CD4-positive, alpha-beta T cell treated with Interleukin-15 for 4 hours (primary cell): ENCODE data around the gene CCDC88A.

ENCODE experiments used
- DNase-seq: peaks from one replicate; pipeline ENCODE4 v3.0.0-alpha.2; 2020; ENCODE audit warnings: low spot score

Gene CCDC88A

GRCh38 chr2:55422876-55423665 is 3.4 kb upstream of the CCDC88A start:
- no peak for DNase-seq

- DNase-seq = no peak
Measured at GRCh38 chr2:55421326-55421725, 1.7 kb upstream of the CCDC88A start.

- DNase-seq = no peak
Measured at GRCh38 chr2:55420871-55421270, 1.2 kb upstream of the CCDC88A start.

GRCh38 chr2:55420439-55420725 is 726 bp upstream of the CCDC88A start:
- no peak for DNase-seq

- no peak for DNase-seq
Measured at GRCh38 chr2:55419233-55419678, 400 bp downstream of the CCDC88A start.

- DNase-seq = no peak
Measured at GRCh38 chr2:55418512-55419232, 984 bp downstream of the CCDC88A start.

GRCh38 chr2:55418072-55418471 is 1.6 kb downstream of the CCDC88A start:
- no peak for DNase-seq

GRCh38 chr2:55416786-55417568 is 2.7 kb downstream of the CCDC88A start:
- no peak for DNase-seq

GRCh38 chr2:55415300-55415699 is 4.4 kb downstream of the CCDC88A start:
- DNase-seq = no peak

GRCh38 chr2:55408918-55409868 is 10.5 kb downstream of the CCDC88A start:
- no peak for DNase-seq

GRCh38 chr2:55408098-55408882 is 11.4 kb downstream of the CCDC88A start:
- no peak for DNase-seq

GRCh38 chr2:55405116-55405515 is 14.5 kb downstream of the CCDC88A start:
- DNase-seq = no peak

- no peak for DNase-seq
Measured at GRCh38 chr2:55403256-55403998, 16.2 kb downstream of the CCDC88A start.

- DNase-seq = no peak
Measured at GRCh38 chr2:55401124-55401523, 18.5 kb downstream of the CCDC88A start.

- DNase-seq = no peak
Measured at GRCh38 chr2:55400332-55400731, 19.3 kb downstream of the CCDC88A start.

- DNase-seq = no peak
Measured at GRCh38 chr2:55399815-55400214, 19.8 kb downstream of the CCDC88A start.

GRCh38 chr2:55395724-55396605 is 23.7 kb downstream of the CCDC88A start:
- DNase-seq = no peak

GRCh38 chr2:55391615-55392242 is 27.9 kb downstream of the CCDC88A start:
- DNase-seq = no peak

GRCh38 chr2:55391155-55391554 is 28.5 kb downstream of the CCDC88A start:
- DNase-seq = no peak
